ENCODE data around the gene HSFY2.
"Not testable (repeated sequence)": the region's sequence is repeated elsewhere in the genome, so short reads cannot be mapped to it uniquely, and the experiment has no call there.

The HSFY2 gene

GRCh38 chrY:18773635-18774034 lies at the start of gene HSFY2:
Gene HSFY2 (minus strand): TSS chrY:18773735. CDS start chrY:18773618, 117 bp downstream.
- not testable (repeated sequence) for H3K4me3 ChIP-seq (ENCODE audit: low read depth in 1 of 2, low read length in 2 of 2); H3K36me3 ChIP-seq (ENCODE audit: control insufficient read depth in 1 of 2, insufficient read depth in 2 of 2, low read length in 2 of 2); H3K4me1 ChIP-seq (ENCODE audit: control insufficient read depth in 1 of 2, insufficient read depth in 2 of 2, low read length in 2 of 2); H3K27ac ChIP-seq (ENCODE audit: low read length); H3K27me3 ChIP-seq (ENCODE audit: low read depth, low read length); H3K9me3 ChIP-seq (ENCODE audit: control insufficient read depth in 1 of 2, low read length in 2 of 2)

- not testable (repeated sequence) for H3K4me3 ChIP-seq (ENCODE audit: low read depth in 1 of 2, low read length in 2 of 2); H3K4me1 ChIP-seq (ENCODE audit: control insufficient read depth in 1 of 2, insufficient read depth in 2 of 2, low read length in 2 of 2)
Observed at GRCh38 chrY:18815751-18816150, 42.2 kb upstream of the HSFY2 start.

DNA sequence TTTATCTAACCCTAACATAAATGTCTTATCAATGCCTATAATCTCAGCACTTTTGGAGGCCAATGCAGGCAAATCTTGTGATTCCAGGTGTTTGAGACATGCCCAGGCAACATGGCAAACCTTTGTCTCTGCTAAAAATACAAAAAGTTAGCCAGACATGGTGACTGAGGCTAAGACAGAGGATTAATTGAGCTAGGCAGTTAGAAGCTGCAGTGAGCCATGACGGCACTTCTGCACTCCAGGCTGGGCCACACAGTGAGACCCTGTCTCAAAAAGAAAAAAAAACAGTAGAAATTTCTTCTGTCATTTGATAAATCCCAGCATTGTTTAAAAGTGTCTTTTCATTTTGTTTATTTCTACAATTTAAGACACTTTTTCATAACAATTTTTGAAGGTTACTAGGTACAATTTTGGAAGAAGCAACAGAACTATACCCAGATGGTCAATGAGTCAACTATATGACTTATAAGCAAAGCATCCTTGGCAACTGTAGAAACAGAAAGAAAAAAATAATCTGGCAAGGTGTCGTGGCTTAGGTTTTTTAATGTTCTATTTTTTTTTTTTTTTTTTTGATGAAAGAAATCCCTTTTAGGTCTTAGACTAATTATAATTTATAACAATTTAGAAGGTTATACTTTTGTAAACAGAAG lies 15.3 kb upstream of the HSFY2 start:
- H3K4me1 ChIP-seq (ENCODE audit: control insufficient read depth in 1 of 2, insufficient read depth in 2 of 2, low read length in 2 of 2); H3K9me3 ChIP-seq (ENCODE audit: control insufficient read depth in 1 of 2, low read length in 2 of 2); H3K4me3 ChIP-seq (ENCODE audit: low read depth in 1 of 2, low read length in 2 of 2); H3K36me3 ChIP-seq (ENCODE audit: control insufficient read depth in 1 of 2, insufficient read depth in 2 of 2, low read length in 2 of 2); H3K27ac ChIP-seq (ENCODE audit: low read length); H3K27me3 ChIP-seq (ENCODE audit: low read depth, low read length): not testable (repeated sequence)

More at GRCh38 chrY:18815751-18816150, 42.2 kb upstream of the HSFY2 start:
- H3K36me3 ChIP-seq (ENCODE audit: control insufficient read depth in 1 of 2, insufficient read depth in 2 of 2, low read length in 2 of 2); H3K27me3 ChIP-seq (ENCODE audit: low read depth, low read length); H3K9me3 ChIP-seq (ENCODE audit: control insufficient read depth in 1 of 2, low read length in 2 of 2); H3K27ac ChIP-seq (ENCODE audit: low read length): not testable (repeated sequence)

GRCh38 chrY:18754077-18754476 lies 19.5 kb downstream of the HSFY2 start:
- H3K9me3 ChIP-seq (ENCODE audit: control insufficient read depth in 1 of 2, low read length in 2 of 2); H3K4me1 ChIP-seq (ENCODE audit: control insufficient read depth in 1 of 2, insufficient read depth in 2 of 2, low read length in 2 of 2); H3K4me3 ChIP-seq (ENCODE audit: low read depth in 1 of 2, low read length in 2 of 2); H3K27ac ChIP-seq (ENCODE audit: low read length); H3K27me3 ChIP-seq (ENCODE audit: low read depth, low read length); H3K36me3 ChIP-seq (ENCODE audit: control insufficient read depth in 1 of 2, insufficient read depth in 2 of 2, low read length in 2 of 2): not testable (repeated sequence)

DNA sequence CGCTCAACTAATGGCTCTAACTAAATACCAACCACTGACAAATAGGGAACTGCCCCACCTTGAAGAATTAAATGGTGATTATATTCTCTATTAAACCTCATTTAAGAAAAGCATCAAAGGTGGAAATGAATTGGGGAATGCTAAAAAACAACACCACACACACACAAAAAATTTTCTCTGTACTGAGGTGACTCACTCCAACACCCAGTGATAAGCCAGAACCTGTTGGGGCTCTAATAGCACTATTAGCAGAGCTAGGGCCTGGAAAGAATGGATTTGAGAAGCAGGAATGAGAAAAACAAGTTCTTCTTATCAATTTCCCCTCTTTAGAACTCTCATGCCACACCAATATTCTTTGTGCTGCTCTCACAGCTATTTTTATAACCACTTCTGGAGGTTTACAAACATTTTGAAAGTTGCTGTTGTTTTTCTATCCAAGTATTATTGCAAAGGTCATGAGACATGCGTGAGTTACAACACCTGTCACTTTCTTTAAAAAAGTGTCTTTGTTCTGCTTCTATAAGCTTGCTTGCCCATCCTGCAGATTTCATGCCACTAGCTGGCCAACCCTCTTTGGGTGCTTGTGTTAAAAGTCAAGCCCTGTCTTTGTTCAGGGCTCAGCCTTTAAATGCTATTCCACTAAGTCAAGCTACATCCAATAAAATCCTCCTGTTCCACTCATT lies 20.3 kb downstream of the HSFY2 start:
- not testable (repeated sequence) for H3K27ac ChIP-seq (ENCODE audit: low read length); H3K4me3 ChIP-seq (ENCODE audit: low read depth in 1 of 2, low read length in 2 of 2); H3K27me3 ChIP-seq (ENCODE audit: low read depth, low read length); H3K9me3 ChIP-seq (ENCODE audit: control insufficient read depth in 1 of 2, low read length in 2 of 2); H3K36me3 ChIP-seq (ENCODE audit: control insufficient read depth in 1 of 2, insufficient read depth in 2 of 2, low read length in 2 of 2); H3K4me1 ChIP-seq (ENCODE audit: control insufficient read depth in 1 of 2, insufficient read depth in 2 of 2, low read length in 2 of 2)

GRCh38 chrY:18723714-18724113 lies 49.8 kb downstream of the HSFY2 start:
- H3K4me3 ChIP-seq (ENCODE audit: low read depth in 1 of 2, low read length in 2 of 2); H3K9me3 ChIP-seq (ENCODE audit: control insufficient read depth in 1 of 2, low read length in 2 of 2); H3K36me3 ChIP-seq (ENCODE audit: control insufficient read depth in 1 of 2, insufficient read depth in 2 of 2, low read length in 2 of 2); H3K4me1 ChIP-seq (ENCODE audit: control insufficient read depth in 1 of 2, insufficient read depth in 2 of 2, low read length in 2 of 2); H3K27ac ChIP-seq (ENCODE audit: low read length); H3K27me3 ChIP-seq (ENCODE audit: low read depth, low read length): not testable (repeated sequence)

Measured in muscle layer of duodenum (tissue), 2 donors.